ENCODE measurements around the gene ZNF133. TPM values are rescaled to one million over a fixed set of nuclear protein-coding genes. Genes with fewer than 3 reads are reported as not detected.

The ZNF133 gene
- total RNA-seq, 1 donor from 2014 or later, result 16.7 TPM

- peaks cover 18% of the 10 kb centered on the region for H3K27me3 Mint-ChIP-seq (ENCODE audit: low read depth)
- H3K36me3 Mint-ChIP-seq (ENCODE audit: low read depth), result no peaks in the 10 kb centered on the region
- no peak for TF ChIP-seq CTCF (IDR thresholded peaks at IDR 0.05)
Measured at GRCh38 chr20:18259730-18260129, 28.6 kb upstream of the ZNF133 start.

GRCh38 chr20:18263723-18264122 is 24.6 kb upstream of the ZNF133 start:
- H3K9me3 Mint-ChIP-seq (ENCODE audit: low read depth), result no peaks in the 10 kb centered on the region
- H3K27ac Mint-ChIP-seq (ENCODE audit: unreplicated experiment), result no peak overlapping the region
- peaks cover 28% of the 10 kb centered on the region for H3K27me3 Mint-ChIP-seq (ENCODE audit: low read depth)
- H3K4me3 Mint-ChIP-seq (ENCODE audit: unreplicated experiment), result no peak overlapping the region
- H3K4me1 Mint-ChIP-seq (ENCODE audit: low read depth), result peaks cover 8% of the 10 kb centered on the region
- TF ChIP-seq CTCF (IDR thresholded peaks at IDR 0.05), result no peak
- DNase-seq (ENCODE audit: low spot score), result no peak
- no peaks in the 10 kb centered on the region for H3K36me3 Mint-ChIP-seq (ENCODE audit: low read depth)

More at GRCh38 chr20:18259730-18260129, 28.6 kb upstream of the ZNF133 start:
- Mint-ChIP-seq H3K9me3 (ENCODE audit: low read depth) (no peaks in the 10 kb centered on the region), H3K4me3 (ENCODE audit: unreplicated experiment) (no peak overlapping the region), H3K27ac (ENCODE audit: unreplicated experiment) (no peak overlapping the region), H3K4me1 (ENCODE audit: low read depth) (peaks cover 8% of the 10 kb centered on the region)
- no peak for DNase-seq (ENCODE audit: low spot score)

- no peak for TF ChIP-seq CTCF (IDR thresholded peaks at IDR 0.05)
- peaks cover 8% of the 10 kb centered on the region for H3K4me1 Mint-ChIP-seq (ENCODE audit: low read depth)
- no peak overlapping the region for H3K27ac Mint-ChIP-seq (ENCODE audit: unreplicated experiment)
- H3K36me3 Mint-ChIP-seq (ENCODE audit: low read depth), result no peaks in the 10 kb centered on the region
- no peak overlapping the region for H3K4me3 Mint-ChIP-seq (ENCODE audit: unreplicated experiment)
- H3K27me3 Mint-ChIP-seq (ENCODE audit: low read depth), result peaks cover 31% of the 10 kb centered on the region
- DNase-seq (ENCODE audit: low spot score), result no peak
- H3K9me3 Mint-ChIP-seq (ENCODE audit: low read depth), result no peaks in the 10 kb centered on the region
Measured at GRCh38 chr20:18265441-18265840, 22.9 kb upstream of the ZNF133 start.

- Mint-ChIP-seq H3K4me3 (ENCODE audit: unreplicated experiment) (no peak overlapping the region), H3K27ac (ENCODE audit: unreplicated experiment) (no peak overlapping the region), H3K36me3 (ENCODE audit: low read depth) (no peaks in the 10 kb centered on the region), H3K9me3 (ENCODE audit: low read depth) (no peaks in the 10 kb centered on the region), H3K27me3 (ENCODE audit: low read depth) (peaks cover 38% of the 10 kb centered on the region), H3K4me1 (ENCODE audit: low read depth) (peaks cover 8% of the 10 kb centered on the region)
- TF ChIP-seq CTCF (IDR thresholded peaks at IDR 0.05), result no peak
- DNase-seq (ENCODE audit: low spot score), result no peak
Measured at GRCh38 chr20:18266282-18266681, 22.0 kb upstream of the ZNF133 start.

- Mint-ChIP-seq H3K4me3 (ENCODE audit: unreplicated experiment) (no peak overlapping the region), H3K27ac (ENCODE audit: unreplicated experiment) (no peak overlapping the region), H3K4me1 (ENCODE audit: low read depth) (peaks cover 8% of the 10 kb centered on the region), H3K9me3 (ENCODE audit: low read depth) (no peaks in the 10 kb centered on the region), H3K36me3 (ENCODE audit: low read depth) (no peaks in the 10 kb centered on the region), H3K27me3 (ENCODE audit: low read depth) (peaks cover 41% of the 10 kb centered on the region)
- DNase-seq (ENCODE audit: low spot score), result no peak
- no peak for TF ChIP-seq CTCF (IDR thresholded peaks at IDR 0.05)
Measured at GRCh38 chr20:18267815-18268214, 20.5 kb upstream of the ZNF133 start.

Measured in chondrocyte (in vitro differentiated cells).